ENCODE results near the gene RAG1.
A peak's percentile ranks its signal among the peaks of the same experiment; 100 is the strongest.

Gene RAG1

DNA sequence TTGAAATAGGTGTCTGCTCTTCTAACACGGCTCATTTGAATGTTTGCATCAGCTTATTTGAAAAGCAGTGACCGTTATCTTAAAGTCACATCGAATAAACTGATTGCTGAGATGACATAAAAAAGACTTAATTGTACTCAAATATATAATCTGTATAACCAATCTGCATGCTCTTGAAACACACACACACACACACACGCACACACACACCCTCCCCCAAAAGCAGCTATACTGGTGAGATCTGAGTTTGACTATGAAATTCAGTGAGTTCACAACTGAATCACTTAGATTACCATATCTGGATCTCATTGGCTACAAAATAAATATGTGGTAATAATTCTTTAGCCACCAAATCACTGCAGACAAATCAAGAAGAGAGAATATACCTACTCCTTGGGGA is 22.7 kb downstream of the RAG1 start:
- DNase-seq (ENCODE audit: low spot score) = no peak

DNA sequence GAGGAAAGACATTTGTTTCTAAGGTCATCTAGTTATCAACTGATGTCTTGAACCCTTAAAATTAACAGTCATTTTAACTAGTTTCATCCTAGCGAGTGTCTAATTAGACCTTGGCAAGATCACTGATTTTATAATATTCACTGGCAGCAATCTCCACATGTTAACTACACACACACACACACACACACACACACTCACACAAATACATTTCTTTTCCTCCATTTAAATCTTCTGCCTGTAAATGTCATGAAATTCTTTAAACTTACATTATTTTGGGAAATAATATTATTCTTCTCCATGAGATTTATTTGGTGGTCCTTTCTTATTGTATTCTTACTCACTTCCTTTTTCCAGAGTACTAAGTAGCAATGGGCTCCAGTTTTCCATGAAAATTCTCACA is 23.6 kb downstream of the RAG1 start:
- no peak for DNase-seq (ENCODE audit: low spot score)

DNA sequence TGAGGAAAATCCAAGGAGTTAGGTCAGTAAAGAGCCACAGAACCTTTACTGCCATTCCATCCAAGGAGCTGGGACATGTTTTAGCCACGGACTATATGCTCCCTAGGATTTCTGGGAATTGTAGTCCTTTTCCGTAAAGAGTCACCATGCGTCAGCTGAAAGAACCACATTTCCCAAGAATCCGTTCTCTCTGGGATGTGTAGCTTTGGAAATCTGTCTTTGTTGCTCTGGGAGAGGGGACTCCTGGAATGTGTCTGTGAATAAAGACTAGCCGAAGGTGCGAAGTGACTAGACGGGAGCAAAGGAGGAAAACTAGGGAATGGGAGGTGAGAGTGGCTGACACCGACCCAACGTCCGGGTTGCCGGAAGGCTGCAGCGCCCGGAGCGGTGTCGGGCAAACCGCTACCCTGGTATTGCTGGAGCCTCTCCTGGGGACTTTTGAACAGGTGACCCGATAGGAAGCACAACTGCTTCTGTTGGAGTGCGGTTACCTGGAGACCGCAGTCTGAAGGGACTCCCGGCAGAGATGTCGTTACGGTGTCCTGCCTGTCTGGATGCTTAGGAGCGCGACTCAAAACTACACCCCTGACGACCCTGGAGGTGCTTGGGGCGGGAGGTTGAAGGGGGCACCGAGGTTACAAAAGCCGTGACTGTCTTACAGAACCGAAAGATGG is 26.6 kb downstream of the RAG1 start, which contains the start of gene IFTAP:
TSS of gene IFTAP (plus strand) at position 187 of the 674 bp plus-strand sequence. CDS start 15,602 bp downstream, outside the sequence.
- DNase-seq (ENCODE audit: low spot score) = peak; percentile 94

GRCh38 chr11:36596880-36597279 is 29.1 kb downstream of the RAG1 start:
- no peak for DNase-seq (ENCODE audit: low spot score)

DNA sequence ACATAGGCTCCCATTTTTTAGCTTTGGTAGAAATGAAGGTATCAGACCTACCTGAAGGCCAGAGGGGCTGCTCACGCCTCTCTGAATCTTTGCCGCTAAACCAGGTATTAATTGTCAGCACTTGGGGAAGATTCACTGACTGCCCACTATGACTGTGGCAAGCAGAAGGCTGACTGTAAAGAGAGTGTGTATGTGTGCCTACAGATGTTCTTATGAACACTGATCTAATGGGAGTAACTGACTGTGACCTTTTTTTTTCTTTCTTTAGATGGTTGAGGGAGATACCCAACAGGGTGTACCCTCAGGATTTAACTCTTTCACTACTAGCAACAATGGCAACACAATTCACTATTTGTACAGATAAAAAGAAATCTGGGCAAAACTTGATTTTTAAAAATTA is 30.2 kb downstream of the RAG1 start, which contains the start of gene RAG2:
TSS of gene RAG2 (minus strand) at position 186 of the 400 bp plus-strand sequence. CDS start 4,068 bp downstream, outside the sequence.
- DNase-seq (ENCODE audit: low spot score) = no peak

DNA sequence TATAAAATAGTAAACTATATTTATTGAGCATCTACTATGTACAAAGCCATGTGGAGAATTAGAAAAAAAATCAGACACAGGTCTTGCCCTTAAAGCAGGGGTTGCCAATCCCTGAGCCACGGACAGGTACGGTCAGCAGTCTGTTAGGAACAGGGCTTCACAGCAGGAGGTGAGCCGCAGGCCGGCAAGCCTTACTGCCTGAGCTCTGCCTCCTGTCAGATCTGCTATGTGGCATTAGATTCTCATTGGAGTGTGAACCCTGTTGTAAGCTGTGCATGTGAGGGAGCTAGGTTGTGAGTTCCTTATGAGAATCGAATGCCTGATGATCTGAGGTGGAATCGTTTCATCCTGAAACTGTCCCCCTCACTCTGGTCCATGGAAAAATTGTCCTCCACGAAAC is 32.4 kb downstream of the RAG1 start:
- DNase-seq (ENCODE audit: low spot score) = no peak

- no peak for DNase-seq (ENCODE audit: low spot score)
Measured at GRCh38 chr11:36601155-36601554, 33.3 kb downstream of the RAG1 start.

DNA sequence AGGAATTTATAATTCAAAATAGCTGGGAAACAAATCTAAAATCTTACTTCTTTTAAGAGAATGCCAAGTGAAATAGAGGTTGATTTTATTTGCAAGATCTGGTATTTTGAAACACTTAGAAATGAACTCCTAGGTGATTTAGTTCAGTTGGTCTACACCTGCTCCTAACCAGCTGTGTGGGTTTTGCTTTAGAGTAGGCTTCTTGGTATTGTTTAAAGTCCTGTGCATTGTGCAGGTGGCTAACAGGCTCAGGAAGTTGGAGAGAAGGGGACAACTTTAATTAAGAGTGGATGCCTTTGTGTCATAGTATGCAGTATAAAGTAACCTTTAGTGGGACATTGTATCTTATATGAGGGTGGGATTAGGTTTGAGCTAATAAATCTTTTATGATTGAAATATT is 34.3 kb downstream of the RAG1 start:
- DNase-seq (ENCODE audit: low spot score) = no peak

DNA sequence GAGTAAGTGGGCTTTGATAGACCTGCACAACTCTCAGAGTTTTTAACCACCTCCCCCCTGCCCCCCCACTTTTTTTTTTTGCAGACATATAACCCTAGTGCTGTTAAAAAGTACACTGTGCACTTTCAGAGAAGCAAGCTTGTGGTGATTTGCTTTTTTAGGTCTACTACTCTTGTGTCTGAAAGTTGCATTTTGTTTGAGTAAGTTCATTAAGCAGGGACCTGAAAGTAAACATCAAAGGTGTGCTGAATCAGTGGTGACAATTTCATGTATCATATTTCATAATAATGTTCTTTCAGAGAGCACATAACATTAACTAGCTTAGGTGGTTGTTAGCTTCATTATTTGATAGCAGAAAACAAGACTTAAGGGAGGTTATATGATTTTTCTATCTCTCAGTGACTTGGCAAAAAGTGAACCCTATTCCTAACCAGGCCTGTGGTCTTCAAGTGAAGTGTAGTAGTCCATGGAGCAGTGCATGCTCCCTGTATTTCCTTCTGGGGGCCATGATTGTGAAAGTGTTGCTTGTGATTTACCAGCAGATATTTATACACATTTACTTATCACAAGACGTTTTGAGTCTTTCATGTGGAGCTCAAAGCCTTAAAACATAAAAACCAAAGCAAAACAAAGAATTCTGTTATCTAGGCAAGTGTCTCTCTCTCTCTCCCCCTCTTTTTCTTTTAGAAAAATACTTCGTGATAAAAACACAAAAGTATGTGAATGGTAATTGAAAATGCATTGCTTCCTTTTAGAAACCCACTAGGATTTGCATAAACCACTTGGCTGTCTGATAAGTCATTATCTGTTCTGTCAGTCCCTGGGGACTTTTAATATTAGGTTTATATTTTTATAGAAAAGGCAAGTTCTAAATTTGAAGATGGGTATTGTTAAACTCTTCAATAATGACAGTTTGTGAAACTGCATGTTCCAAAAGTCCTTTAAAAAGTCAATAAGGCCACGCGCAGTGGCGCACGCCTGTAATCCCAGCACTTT is 37.7 kb downstream of the RAG1 start:
- no peak for DNase-seq (ENCODE audit: low spot score)

DNA sequence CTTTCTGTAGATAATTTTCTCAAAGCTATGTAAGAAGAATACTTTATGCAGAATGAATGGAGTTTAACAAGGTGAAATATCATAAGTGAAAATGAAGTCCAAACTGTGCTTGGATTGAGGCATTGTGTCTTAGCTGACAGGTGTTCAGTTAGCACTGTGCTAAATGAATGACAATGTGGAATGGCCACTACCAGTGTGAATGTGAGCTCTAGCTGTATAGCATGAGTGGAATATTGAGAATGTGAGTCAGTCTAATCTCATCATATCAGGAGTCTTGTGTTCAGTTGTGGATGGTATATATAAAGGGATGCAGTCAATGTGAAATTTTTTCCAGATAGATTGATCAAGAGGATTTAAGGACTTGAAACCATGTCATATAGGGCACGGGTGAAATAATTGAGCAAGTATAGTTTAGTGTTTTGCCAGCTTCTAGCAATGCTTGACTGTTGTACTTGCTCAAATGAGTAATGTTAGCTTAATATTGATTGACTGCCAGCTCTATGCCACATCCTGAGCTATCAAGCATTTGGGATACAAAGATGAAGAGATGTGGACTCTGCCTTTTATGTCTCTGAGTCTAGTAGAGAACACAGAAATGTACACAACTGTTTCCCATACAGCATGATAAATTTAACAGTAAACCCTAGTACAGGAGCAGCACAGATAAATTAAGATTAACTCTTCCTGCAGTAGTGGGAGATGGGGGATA is 40.8 kb downstream of the RAG1 start:
- no peak for DNase-seq (ENCODE audit: low spot score)

GRCh38 chr11:36609383-36609782 is 41.6 kb downstream of the RAG1 start:
- DNase-seq (ENCODE audit: low spot score) = no peak

- DNase-seq (ENCODE audit: low spot score) = no peak
Measured at GRCh38 chr11:36615826-36616225, 48.0 kb downstream of the RAG1 start.

DNA sequence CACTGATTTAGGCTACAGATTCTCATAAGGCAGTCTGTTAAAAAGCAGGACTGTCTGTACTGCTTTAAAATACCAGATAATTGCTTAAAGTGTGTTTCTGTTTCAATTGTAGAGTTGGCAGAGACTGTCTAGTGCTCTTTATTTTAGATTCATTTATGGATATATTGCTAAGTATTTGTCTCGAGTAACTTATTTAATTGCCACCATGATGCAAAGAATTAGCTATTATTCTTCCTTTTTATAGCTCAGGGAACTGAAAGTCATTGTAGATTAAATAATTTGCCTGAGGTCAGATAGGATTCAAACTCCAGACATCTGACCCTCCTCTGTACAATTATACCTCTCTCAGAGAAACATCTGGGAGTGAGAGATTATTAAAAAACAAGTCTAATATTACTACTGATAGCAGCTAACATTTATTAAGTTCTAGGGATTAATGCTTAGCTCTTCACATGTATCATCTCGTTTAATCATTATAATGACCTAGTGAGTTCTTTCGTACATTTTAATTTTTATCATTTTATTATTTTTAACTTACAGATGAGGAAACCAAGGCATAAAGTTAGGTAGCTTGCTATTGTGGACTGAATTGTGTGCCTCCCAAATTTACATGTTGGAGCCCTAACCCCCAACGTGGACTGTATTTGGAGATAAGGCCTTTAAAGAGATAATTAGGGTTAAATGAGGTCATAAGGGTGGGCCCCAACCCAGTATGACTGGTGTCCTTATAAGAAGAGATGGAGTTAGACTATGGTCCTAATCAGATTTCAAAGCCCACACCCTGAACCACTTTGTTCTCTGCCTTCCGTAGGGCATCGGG is 49.9 kb downstream of the RAG1 start:
- DNase-seq (ENCODE audit: low spot score) = no peak

GRCh38 chr11:36618363-36619047 is 50.7 kb downstream of the RAG1 start:
- DNase-seq (ENCODE audit: low spot score) = no peak

DNA sequence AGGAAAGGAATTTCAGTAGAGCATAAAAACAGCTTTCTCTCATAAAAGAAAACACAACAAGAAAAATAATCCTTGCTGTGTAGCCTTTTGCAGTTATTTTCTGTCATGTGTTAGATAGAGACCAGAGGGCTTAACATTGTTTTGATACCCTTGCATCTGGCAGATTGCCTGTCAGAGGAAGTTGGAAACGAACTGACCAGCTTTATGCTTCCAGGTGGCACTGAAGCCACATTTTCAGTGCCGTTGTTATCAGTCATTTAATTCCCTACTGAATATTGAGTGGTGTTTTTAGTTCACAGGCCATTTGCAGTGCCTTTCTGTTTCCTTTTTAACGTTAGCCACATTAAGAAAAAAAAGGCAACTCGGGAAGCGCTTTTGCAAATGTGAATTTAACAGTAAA is 51.7 kb downstream of the RAG1 start:
- DNase-seq (ENCODE audit: low spot score) = no peak

GRCh38 chr11:36620246-36620645 is 52.4 kb downstream of the RAG1 start:
- no peak for DNase-seq (ENCODE audit: low spot score)

DNA sequence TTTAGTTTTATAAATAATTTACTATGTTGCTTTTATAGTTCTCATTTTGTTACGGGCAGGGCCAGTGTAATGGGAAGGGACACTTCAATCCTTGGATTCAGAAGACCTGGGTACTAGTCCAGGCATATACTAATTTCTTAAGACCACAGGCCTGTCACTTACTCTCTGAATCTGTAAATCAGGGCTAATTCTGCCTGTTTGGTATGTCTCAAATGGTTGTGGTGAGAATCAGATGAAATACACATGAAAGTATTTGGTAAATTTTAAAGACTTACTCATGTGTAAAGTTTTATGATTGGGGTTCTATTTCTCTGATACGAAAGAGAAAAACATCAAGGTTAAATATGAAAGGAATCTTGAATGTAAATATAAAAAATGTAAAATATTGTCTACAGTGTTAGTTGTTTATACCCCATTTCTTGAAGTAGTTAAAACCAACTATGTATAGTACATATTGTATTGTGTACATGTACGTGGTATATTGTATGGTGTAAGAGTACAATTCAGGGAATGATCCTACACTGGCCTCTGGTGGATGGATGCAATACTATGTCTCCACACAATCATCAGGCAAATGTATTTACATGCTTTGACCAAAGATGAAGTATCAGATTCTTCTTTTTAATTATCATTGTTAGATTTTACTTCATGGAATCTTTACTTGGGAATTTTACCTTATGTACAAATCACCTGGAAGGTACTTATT is 54.8 kb downstream of the RAG1 start:
- peak; percentile 60 for DNase-seq (ENCODE audit: low spot score)

DNA sequence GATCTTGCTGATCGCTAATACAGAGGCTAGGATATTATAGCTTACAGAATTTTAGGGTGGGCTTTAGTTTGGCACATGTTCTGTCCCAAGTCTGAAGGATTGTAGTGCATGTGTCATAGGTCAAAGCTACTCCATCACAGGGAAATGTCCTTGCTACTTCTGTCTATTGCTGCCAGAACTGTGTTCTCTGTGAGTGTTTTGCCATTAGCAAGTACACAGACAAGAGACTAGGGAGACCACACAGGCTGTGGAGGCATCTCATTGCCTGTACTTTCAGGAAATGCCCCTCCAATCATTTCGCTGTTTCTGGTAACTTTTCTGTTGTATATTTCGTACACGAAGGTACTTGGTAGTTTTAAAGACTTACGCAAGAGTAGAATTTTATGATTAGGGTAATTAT is 55.7 kb downstream of the RAG1 start:
- DNase-seq (ENCODE audit: low spot score) = no peak

DNA sequence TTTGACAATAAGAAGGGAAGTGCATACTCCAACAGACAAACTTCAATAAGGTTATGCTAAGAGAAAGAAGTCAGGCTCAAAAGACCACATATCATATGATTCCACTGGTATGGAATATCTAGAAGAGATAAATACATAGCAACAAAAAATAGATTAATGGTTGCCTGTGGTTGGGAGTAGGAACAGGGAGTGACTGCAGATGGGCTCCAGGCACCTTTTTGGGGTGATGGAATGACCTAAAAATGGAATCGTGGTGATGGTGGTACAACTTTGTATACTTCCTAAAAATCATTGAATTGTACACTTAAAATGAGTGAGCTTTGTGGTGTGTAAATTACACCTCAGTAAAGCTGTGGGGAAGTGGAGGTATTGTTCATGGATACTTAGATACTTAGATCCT is 59.2 kb downstream of the RAG1 start:
- no peak for DNase-seq (ENCODE audit: low spot score)

GRCh38 chr11:36627471-36627870 is 59.7 kb downstream of the RAG1 start:
- DNase-seq (ENCODE audit: low spot score) = no peak

Data from kidney tubule cell (primary cell).